WTC11 (cell line): ENCODE measurements around the gene PER1.

Source experiments
- AFF4 ChIP-seq: sonication (generic); formaldehyde crosslinking; IDR thresholded peaks from 2 replicates; pipeline ENCODE4 v1.8.1; 2023; ENCODE audit warnings: mild to moderate bottlenecking, missing genetic modification reagents, borderline replicate concordance
- ATF3 ChIP-seq: sonication (generic); formaldehyde crosslinking; conservative IDR thresholded peaks from 2 replicates; pipeline ENCODE4 v1.8.1; 2022; ENCODE audit warnings: mild to moderate bottlenecking, missing genetic modification reagents
- CTCF ChIP-seq: fragments of 200-600 bp; IDR thresholded peaks from 2 replicates; pipeline ENCODE4 v1.8.0; 2022; ENCODE audit warnings: antibody characterized with exemption
- TEAD4 ChIP-seq: sonication (generic); formaldehyde crosslinking; IDR thresholded peaks from 2 replicates; pipeline ENCODE4 v1.8.0; 2022; ENCODE audit warnings: mild to moderate bottlenecking, missing genetic modification reagents
- ZNF317 ChIP-seq: sonication (generic); formaldehyde crosslinking; IDR thresholded peaks from 2 replicates; pipeline ENCODE4 v1.8.1; 2023; ENCODE audit warnings: low read depth, mild to moderate bottlenecking, moderate library complexity, missing genetic modification reagents, borderline replicate concordance

- TF ChIP-seq CTCF (no peak), ZNF317 (CRISPR knock-in tag) (no peak), TEAD4 (CRISPR knock-in tag) (no peak), AFF4 (CRISPR knock-in tag) (no peak), ATF3 (CRISPR knock-in tag) (no peak)
Observed at GRCh38 chr17:8162233-8162996, 10.2 kb upstream of the PER1 start, which contains the start of gene VAMP2.
